ENCODE results near the gene GMPR. TPM values are rescaled to one million over a fixed set of nuclear protein-coding genes. Genes with fewer than 3 reads are reported as not detected.

The GMPR gene
- total and polyA plus RNA-seq, 2 donors (not counting 3 experiments of a cell fraction or from before 2014, with no cell fraction given): 36.3 to 64.0 TPM

DNA sequence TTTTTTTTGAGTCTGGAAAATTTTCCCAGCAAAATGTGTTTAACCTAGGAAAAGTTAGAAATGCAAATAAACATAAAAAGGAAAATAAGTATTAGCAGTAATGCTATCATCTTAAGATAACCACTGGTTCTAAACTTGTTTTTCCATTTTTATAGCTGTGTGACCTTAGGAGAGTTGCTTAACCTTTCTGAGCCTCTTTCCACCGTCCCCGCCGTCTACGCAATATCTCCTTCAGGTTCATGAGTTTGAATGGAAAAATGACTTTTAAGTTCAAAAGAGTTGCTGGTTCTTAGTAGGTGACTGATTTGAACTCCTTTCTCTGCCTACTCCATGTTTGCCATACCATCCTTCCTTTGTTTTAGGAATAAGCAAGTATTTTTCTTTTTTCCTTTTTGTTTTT, 44.0 kb downstream of the GMPR start:
- no peaks in the 10 kb centered on the region for H3K9me1 ChIP-seq (replicated peaks; ENCODE audit: control insufficient read depth, extremely low read depth, insufficient read depth, low read length)
- H3K79me2 ChIP-seq (ENCODE audit: control insufficient read depth, insufficient read depth, low read length): no peaks in the 10 kb centered on the region
- POLR2A ChIA-PET: no interaction called here
- dilution Hi-C loops (cut with MboI; ENCODE audit: extremely low pct_ligation_motif_present, low sequenced_read_pairs): no loop called here
- no peaks in the 10 kb centered on the region for H3K9me3 ChIP-seq (replicated peaks; ENCODE audit: control insufficient read depth, insufficient read depth, low read length)
- H2AFZ ChIP-seq (ENCODE audit: low read depth, low read length): no peak overlapping the region
- H3K4me1 ChIP-seq (ENCODE audit: control insufficient read depth, extremely low read depth, insufficient read depth, low read length): peaks cover 11% of the 10 kb centered on the region
- H3K36me3 ChIP-seq (ENCODE audit: control insufficient read depth in 2 of 2, extremely low read depth in 1 of 2, insufficient read depth in 2 of 2, low read length in 2 of 2): peaks cover 0 to 6% of the 10 kb centered on the region in 2 experiments
- no peaks in the 10 kb centered on the region for H3K27me3 ChIP-seq (ENCODE audit: control insufficient read depth in 2 of 2, insufficient read depth in 2 of 2, low read length in 2 of 2)
- BruUV-seq (replicated peaks): no TSS peak
- intact Hi-C loops (cut with micrococcal nuclease): no loop called here
- no peaks in the 10 kb centered on the region for H4K20me1 ChIP-seq (replicated peaks; ENCODE audit: control insufficient read depth, extremely low read depth, insufficient read depth, low read length)
- TF ChIP-seq MYC (IDR thresholded peaks at IDR 0.05; ENCODE audit: low read depth, low read length) (no peak), FOS (IDR thresholded peaks at IDR 0.05; ENCODE audit: borderline replicate concordance, insufficient read depth, low read length) (no peak), JUN (IDR thresholded peaks at IDR 0.05; ENCODE audit: borderline replicate concordance, insufficient read depth, insufficient read length, low read depth) (no peak), POLR2A (IDR thresholded peaks at IDR 0.05; ENCODE audit: low read depth, low read length) (no peak), GATA2 (IDR thresholded peaks at IDR 0.05; ENCODE audit: insufficient read depth, insufficient read length, low read depth, low read length) (no peak)
- CTCF ChIA-PET: no interaction called here
- no peak for DNase-seq (ENCODE audit: low read depth, low spot score)
- H3K4me2 ChIP-seq (ENCODE audit: insufficient read depth, low read length): no peak overlapping the region
- no peak overlapping the region for H3K4me3 ChIP-seq (replicated peaks in 1 of 3; ENCODE audit: insufficient read depth in 1 of 3, low read depth in 1 of 3, low read length in 3 of 3)
- no peak overlapping the region for H3K27ac ChIP-seq (ENCODE audit: insufficient read depth, low read depth, low read length)
- no peak overlapping the region for H3K9ac ChIP-seq (replicated peaks; ENCODE audit: extremely low read depth, insufficient read depth, low read length)
- FAIRE-seq: no peak

DNA sequence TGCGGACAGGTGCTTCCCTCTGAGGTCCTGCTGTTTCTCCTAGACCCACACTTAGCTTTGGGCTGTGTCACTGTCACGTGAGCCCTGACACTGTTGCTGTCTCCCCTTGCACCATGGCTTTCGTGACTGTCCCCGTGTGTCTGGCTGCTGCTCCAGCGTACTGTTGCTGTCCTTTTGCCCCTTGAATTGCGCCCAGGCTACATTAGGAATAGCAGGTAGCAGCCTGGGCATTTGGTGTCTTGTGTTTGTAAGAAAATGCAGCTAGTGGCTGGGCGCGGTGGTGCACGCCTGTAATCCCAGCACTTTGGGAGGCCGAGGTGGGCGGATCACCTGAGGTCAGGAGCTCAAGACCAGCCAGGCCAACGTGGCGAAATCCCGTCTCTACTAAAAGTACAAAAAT, 46.1 kb downstream of the GMPR start:
- DNase-seq (ENCODE audit: low read depth, low spot score): no peak
- ChIA-PET CTCF (interaction anchor here (1.2 to 1.7 kb wide), 3 partner anchors 8 to 479 kb away, joined by 3 to 6 read pairs (median 3); no protein-coding TSS in a partner anchor), POLR2A (no interaction called here)
- Histone ChIP-seq H3K9me3 (replicated peaks; ENCODE audit: control insufficient read depth, insufficient read depth, low read length) (no peaks in the 10 kb centered on the region), H3K36me3 (ENCODE audit: control insufficient read depth in 2 of 2, extremely low read depth in 1 of 2, insufficient read depth in 2 of 2, low read length in 2 of 2) (peaks cover 0 to 4% of the 10 kb centered on the region in 2 experiments), H4K20me1 (replicated peaks; ENCODE audit: control insufficient read depth, extremely low read depth, insufficient read depth, low read length) (no peaks in the 10 kb centered on the region), H3K9me1 (replicated peaks; ENCODE audit: control insufficient read depth, extremely low read depth, insufficient read depth, low read length) (no peaks in the 10 kb centered on the region), H3K27me3 (ENCODE audit: control insufficient read depth in 2 of 2, insufficient read depth in 2 of 2, low read length in 2 of 2) (no peaks in the 10 kb centered on the region), H2AFZ (ENCODE audit: low read depth, low read length) (no peak overlapping the region), H3K9ac (replicated peaks; ENCODE audit: extremely low read depth, insufficient read depth, low read length) (no peak overlapping the region), H3K27ac (ENCODE audit: insufficient read depth, low read depth, low read length) (no peak overlapping the region), H3K4me2 (ENCODE audit: insufficient read depth, low read length) (no peak overlapping the region), H3K4me1 (ENCODE audit: control insufficient read depth, extremely low read depth, insufficient read depth, low read length) (peaks cover 2% of the 10 kb centered on the region), H3K79me2 (ENCODE audit: control insufficient read depth, insufficient read depth, low read length) (no peaks in the 10 kb centered on the region), H3K4me3 (replicated peaks in 1 of 3; ENCODE audit: insufficient read depth in 1 of 3, low read depth in 1 of 3, low read length in 3 of 3) (no peak overlapping the region)
- FAIRE-seq: no peak
- intact Hi-C loops (cut with micrococcal nuclease): no loop called here
- dilution Hi-C loops (cut with MboI; ENCODE audit: extremely low pct_ligation_motif_present, low sequenced_read_pairs): no loop called here
- no peak for TF ChIP-seq EZH2 (IDR thresholded peaks at IDR 0.05; ENCODE audit: borderline replicate concordance, low read depth, low read length, severe bottlenecking)
- no peak for TF ChIP-seq FOS (IDR thresholded peaks at IDR 0.05; ENCODE audit: borderline replicate concordance, insufficient read depth, low read length)
- BruUV-seq (replicated peaks): no TSS peak

All from endothelial cell of umbilical vein (primary cell).